ENCODE measurements around the gene EZH2. TPM values are rescaled to one million over a fixed set of nuclear protein-coding genes. Genes with fewer than 3 reads are reported as not detected.
A peak's percentile ranks its signal among the peaks of the same experiment; 100 is the strongest.

Gene EZH2
- total RNA-seq, 1 donor from 2014 or later: 49.6 TPM

GRCh38 chr7:148925836-148926235, 41.7 kb upstream of the EZH2 start:
- no peaks in the 10 kb centered on the region for H3K36me3 Mint-ChIP-seq
- peaks cover 22% of the 10 kb centered on the region for H3K4me1 Mint-ChIP-seq (ENCODE audit: unreplicated experiment)
- no peak overlapping the region for H3K4me3 Mint-ChIP-seq
- no peak for TF ChIP-seq CTCF (conservative IDR thresholded peaks at IDR 0.05)
- DNase-seq (ENCODE audit: extremely low spot score, unreplicated experiment): no peak
- no peak overlapping the region for H3K27ac Mint-ChIP-seq
- H3K9me3 Mint-ChIP-seq: no peaks in the 10 kb centered on the region
- H3K27me3 Mint-ChIP-seq: no peaks in the 10 kb centered on the region

DNA sequence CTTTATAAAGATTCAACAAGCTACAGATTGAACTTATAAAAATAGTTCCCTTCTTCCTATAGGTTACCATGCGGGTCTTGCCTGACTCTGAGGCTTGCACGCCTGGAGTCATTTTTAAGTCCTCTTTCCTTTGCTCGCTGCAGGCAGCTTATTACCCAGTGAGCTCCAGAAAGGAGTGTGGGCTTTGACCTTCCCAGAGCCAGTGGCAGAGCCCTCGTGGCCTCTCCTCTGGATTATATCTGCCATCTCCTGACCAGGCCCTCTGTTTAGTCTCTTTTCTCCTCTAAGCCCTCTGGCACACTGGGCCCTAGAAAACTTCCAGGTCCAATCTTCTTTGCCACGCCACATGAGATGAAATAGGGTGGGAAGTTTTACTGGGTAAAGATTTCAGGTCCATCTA, 39.9 kb upstream of the EZH2 start:
- no peak for DNase-seq (ENCODE audit: extremely low spot score, unreplicated experiment)
- no peaks in the 10 kb centered on the region for H3K9me3 Mint-ChIP-seq
- no peak overlapping the region for H3K4me3 Mint-ChIP-seq
- no peaks in the 10 kb centered on the region for H3K36me3 Mint-ChIP-seq
- TF ChIP-seq CTCF (conservative IDR thresholded peaks at IDR 0.05): no peak
- H3K27ac Mint-ChIP-seq: peak overlapping the region; percentile 70
- peaks cover 24% of the 10 kb centered on the region for H3K4me1 Mint-ChIP-seq (ENCODE audit: unreplicated experiment)
- no peaks in the 10 kb centered on the region for H3K27me3 Mint-ChIP-seq

GRCh38 chr7:148921806-148922205, 37.7 kb upstream of the EZH2 start:
- no peak overlapping the region for H3K4me3 Mint-ChIP-seq
- TF ChIP-seq CTCF (conservative IDR thresholded peaks at IDR 0.05): no peak
- no peak for DNase-seq (ENCODE audit: extremely low spot score, unreplicated experiment)

DNA sequence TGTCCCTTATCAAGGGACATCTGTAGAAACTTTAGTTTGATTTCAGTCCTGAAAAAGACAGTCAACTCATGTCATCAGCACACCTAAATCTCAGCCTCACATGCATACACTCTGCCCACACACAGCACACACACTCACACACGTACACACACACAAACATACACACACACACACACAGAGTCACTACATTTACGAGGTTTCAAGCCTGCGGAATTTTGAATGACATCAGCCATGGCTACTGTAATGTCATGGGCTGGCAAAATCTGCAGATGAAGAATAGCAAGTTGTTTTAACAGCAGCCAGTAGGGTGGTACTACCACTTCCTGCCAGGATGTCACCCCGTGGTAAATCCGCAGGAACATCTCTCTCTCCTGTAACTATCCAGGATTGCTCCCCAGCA, 37.1 kb upstream of the EZH2 start:
- Mint-ChIP-seq H3K9me3 (no peaks in the 10 kb centered on the region), H3K27ac (no peak overlapping the region), H3K4me3 (no peak overlapping the region), H3K4me1 (ENCODE audit: unreplicated experiment) (peaks cover 15% of the 10 kb centered on the region), H3K27me3 (no peaks in the 10 kb centered on the region), H3K36me3 (no peaks in the 10 kb centered on the region)
- TF ChIP-seq CTCF (conservative IDR thresholded peaks at IDR 0.05): no peak
- no peak for DNase-seq (ENCODE audit: extremely low spot score, unreplicated experiment)

More at GRCh38 chr7:148921806-148922205, 37.7 kb upstream of the EZH2 start:
- Mint-ChIP-seq H3K9me3 (no peaks in the 10 kb centered on the region), H3K27me3 (no peaks in the 10 kb centered on the region), H3K4me1 (ENCODE audit: unreplicated experiment) (peaks cover 18% of the 10 kb centered on the region), H3K27ac (no peak overlapping the region), H3K36me3 (no peaks in the 10 kb centered on the region)

- H3K27ac Mint-ChIP-seq: no peak overlapping the region
- no peaks in the 10 kb centered on the region for H3K9me3 Mint-ChIP-seq
- peaks cover 15% of the 10 kb centered on the region for H3K4me1 Mint-ChIP-seq (ENCODE audit: unreplicated experiment)
- no peak for DNase-seq (ENCODE audit: extremely low spot score, unreplicated experiment)
- H3K27me3 Mint-ChIP-seq: no peaks in the 10 kb centered on the region
- no peak overlapping the region for H3K4me3 Mint-ChIP-seq
- H3K36me3 Mint-ChIP-seq: no peaks in the 10 kb centered on the region
- TF ChIP-seq CTCF (conservative IDR thresholded peaks at IDR 0.05): no peak
Measured at GRCh38 chr7:148919859-148920258, 35.8 kb upstream of the EZH2 start.

DNA sequence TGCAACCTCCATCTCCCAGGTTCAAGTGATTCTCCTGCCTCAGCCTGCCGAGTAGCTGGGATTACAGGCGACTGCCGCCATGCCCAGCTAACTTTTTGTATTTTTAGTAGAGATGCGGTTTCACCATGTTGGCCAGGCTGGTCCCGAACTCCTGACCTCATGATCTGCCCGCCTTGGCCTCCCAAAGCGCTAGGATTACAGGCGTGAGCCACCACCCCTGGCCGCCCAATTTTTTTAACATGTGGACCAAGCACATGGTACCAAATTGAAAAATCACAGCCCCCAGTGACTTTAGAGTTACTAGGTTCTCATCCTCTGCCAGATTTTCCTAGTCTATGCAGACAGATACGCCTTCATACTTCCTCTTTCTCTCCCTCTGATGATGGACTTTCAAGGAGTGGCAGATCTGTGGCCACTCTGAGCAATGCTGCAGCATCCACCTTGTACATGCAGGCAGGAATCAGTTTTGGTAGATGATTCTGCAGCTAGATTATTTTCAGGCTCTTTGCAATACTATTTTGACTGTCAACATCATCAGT, 34.0 kb upstream of the EZH2 start:
- Mint-ChIP-seq H3K4me1 (ENCODE audit: unreplicated experiment) (peaks cover 16% of the 10 kb centered on the region), H3K4me3 (no peak overlapping the region), H3K27ac (no peak overlapping the region), H3K36me3 (no peaks in the 10 kb centered on the region), H3K9me3 (no peaks in the 10 kb centered on the region), H3K27me3 (no peaks in the 10 kb centered on the region)
- DNase-seq (ENCODE audit: extremely low spot score, unreplicated experiment): no peak
- TF ChIP-seq CTCF (conservative IDR thresholded peaks at IDR 0.05): no peak

All from type B pancreatic cell (in vitro differentiated cells).